WERI-Rb-1 (cell line): ENCODE data around the gene FOXO6.

Experiments used
- DNase-seq: peaks from one replicate; pipeline ENCODE4 v3.0.0-alpha.2; 2020
- H3K27ac ChIP-seq: fragments of 250-450 bp; sonication (Bioruptor Pico); 2 replicates; pipeline ENCODE4 v1.5.1; 2020; ENCODE audit warnings: mild to moderate bottlenecking, moderate library complexity
- H3K27me3 ChIP-seq: fragments of 250-450 bp; sonication (Bioruptor Pico); 2 replicates; pipeline ENCODE4 v1.5.1; 2021; ENCODE audit warnings: mild to moderate bottlenecking, low read depth, moderate library complexity; ENCODE audit not compliant: insufficient read depth, severe bottlenecking
- H3K36me3 ChIP-seq: fragments of 250-450 bp; sonication (Bioruptor Pico); 2 replicates; pipeline ENCODE4 v1.5.1; 2020; ENCODE audit warnings: mild to moderate bottlenecking, moderate library complexity
- H3K4me3 ChIP-seq: 2 replicates; pipeline ENCODE4 v1.5.1; 2011; ENCODE audit warnings: low read depth, mild to moderate bottlenecking, control low read depth, low read length
- H3K9me3 ChIP-seq: fragments of 250-450 bp; sonication (Bioruptor Pico); 2 replicates; pipeline ENCODE4 v1.5.1; 2021; ENCODE audit warnings: mild to moderate bottlenecking, moderate library complexity; ENCODE audit not compliant: severe bottlenecking
- TF ChIP-seq, protein P1 (sequence below): IDR thresholded peaks from 2 replicates; pipeline ENCODE4 v1.5.1; 2011; ENCODE audit warnings: low read depth, mild to moderate bottlenecking, control low read depth, inconsistent platforms, low read length

FOXO6 gene

DNA sequence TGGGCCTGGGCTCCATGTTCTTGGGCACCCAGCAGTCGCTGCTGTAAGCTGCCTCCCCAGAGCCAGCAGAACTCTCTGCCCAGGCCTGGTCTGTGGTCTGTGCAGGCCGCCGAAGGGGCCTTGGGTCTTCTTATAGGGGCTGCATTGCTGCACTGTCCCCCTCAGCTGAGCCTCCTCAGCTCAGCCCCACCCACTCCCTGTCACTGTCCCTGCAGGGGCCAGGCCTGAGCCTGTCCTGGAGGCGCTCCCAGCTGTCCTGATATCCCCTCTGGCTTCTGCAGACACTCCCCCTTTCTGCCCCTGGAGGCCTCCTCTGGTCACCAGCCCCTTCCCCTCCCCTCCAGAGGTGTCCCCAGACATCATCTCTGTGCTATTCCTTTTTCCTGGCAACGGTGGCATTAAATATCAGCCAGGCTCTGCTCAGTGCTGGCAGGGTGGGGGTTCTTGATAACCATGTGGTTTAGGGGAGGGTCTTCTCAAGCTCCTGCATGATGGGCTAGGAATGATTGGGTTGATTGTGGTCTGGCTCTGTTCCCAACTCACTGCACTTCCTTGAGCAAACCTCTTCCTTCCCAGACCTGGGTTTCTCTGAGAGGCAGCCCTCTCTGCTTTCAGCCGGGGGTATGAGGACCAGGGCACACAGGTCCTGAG, 3.7 kb upstream of the FOXO6 start:
- Histone ChIP-seq H3K4me3 (no peak overlapping the region), H3K36me3 (peaks cover under 1% of the 10 kb centered on the region; the same call in 1 of the 2 replicates), H3K27me3 (no peaks in the 10 kb centered on the region), H3K27ac (peak overlapping the region; percentile 55), H3K9me3 (no peaks in the 10 kb centered on the region)
- TF ChIP-seq, protein P1, sequence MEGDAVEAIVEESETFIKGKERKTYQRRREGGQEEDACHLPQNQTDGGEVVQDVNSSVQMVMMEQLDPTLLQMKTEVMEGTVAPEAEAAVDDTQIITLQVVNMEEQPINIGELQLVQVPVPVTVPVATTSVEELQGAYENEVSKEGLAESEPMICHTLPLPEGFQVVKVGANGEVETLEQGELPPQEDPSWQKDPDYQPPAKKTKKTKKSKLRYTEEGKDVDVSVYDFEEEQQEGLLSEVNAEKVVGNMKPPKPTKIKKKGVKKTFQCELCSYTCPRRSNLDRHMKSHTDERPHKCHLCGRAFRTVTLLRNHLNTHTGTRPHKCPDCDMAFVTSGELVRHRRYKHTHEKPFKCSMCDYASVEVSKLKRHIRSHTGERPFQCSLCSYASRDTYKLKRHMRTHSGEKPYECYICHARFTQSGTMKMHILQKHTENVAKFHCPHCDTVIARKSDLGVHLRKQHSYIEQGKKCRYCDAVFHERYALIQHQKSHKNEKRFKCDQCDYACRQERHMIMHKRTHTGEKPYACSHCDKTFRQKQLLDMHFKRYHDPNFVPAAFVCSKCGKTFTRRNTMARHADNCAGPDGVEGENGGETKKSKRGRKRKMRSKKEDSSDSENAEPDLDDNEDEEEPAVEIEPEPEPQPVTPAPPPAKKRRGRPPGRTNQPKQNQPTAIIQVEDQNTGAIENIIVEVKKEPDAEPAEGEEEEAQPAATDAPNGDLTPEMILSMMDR, result no peak
- DNase-seq, result peak; percentile 85

DNA sequence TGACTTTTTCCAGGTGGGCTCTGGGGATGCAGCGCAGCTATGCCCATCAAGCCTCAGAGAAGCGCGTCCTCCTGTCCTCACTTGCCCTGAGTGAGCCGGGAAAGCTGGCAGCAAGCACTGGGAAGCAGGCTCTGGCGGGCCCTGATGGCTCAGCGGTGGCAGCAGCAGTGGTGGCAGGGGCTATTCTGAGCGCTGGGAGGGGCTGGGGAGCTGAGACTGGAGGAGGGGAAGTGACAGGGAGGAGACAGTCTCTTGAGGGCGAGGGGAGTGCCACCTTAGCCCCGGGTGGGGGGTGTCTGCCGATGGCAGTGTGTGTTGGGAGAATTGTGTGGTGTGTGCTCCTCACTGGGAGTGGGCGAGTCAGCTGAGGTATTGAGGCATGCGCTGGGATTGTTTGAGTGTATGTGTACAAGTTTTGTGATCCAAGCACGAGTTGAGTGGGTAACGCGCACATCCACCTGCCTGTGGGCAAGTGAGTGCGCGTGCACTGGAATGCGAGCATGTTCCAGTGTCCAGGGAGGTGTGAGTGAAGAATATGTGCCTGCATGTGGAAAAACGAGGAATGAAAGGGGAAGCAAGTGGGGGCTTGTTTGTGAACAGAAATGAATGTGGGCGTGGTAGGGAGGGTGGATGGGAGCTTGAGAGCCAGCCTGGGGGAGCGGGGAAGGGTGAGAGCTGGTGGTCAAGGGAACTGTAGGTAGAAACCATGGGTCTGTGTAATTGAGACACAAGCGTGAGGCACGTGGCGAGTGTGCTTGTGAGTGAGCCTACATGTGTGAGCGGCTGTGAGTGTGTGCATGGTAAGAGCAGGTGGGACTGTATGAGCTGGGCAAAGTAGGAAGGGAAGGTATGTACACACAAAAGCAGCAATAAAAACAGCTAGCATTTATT, 2.9 kb upstream of the FOXO6 start:
- H3K36me3 ChIP-seq, result peaks cover 8% of the 10 kb centered on the region
- H3K4me3 ChIP-seq, result no peak overlapping the region
- no peaks in the 10 kb centered on the region for H3K9me3 ChIP-seq
- TF ChIP-seq, protein P1, result no peak
- H3K27ac ChIP-seq, result peak overlapping the region; percentile 55
- H3K27me3 ChIP-seq, result no peaks in the 10 kb centered on the region
- DNase-seq, result peak; percentile 53

DNA sequence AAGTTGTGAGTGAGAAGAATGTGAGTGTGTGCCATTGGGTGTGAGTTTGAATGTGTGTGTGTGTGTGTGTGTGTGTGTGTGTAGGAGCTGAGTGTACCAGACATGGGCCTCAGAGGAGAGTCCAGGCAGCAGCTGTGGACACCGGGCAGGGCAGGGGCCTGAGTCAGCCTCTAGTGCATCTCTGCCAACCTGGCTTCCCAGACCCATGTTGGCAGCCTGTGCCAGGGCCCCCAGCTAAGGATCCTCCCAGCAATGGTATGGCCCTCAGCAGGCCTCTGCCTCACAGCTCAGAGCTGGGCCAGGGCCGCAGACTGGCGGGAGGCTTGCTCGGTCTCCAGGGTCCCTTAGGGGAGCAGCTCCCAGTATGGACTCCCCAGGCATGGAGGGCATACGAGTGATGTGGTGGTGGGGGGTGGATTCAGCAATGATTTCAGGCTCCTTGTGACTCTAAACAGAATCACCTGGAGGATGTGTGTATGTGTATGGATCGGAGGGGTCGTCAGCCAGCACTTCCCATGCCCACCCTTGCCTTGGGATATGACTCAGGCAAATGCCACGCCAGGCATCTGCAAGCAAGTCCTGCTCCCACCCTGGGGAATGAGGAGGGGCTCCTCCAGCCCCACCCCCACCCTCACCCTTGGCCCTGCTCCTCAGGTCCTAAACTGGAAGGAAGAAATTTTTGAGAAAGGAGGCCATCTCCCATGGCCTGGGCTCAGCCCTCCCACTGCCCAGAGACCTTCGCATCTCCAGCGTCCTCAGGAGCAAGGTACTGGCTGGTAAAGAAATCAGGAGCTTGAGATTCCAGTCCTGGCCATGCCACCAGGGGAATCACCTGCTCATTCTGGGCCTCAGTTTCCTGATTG, 1.8 kb upstream of the FOXO6 start:
- Histone ChIP-seq H3K27ac (no peak overlapping the region), H3K4me3 (no peak overlapping the region), H3K9me3 (no peaks in the 10 kb centered on the region), H3K36me3 (peaks cover 17% of the 10 kb centered on the region), H3K27me3 (no peaks in the 10 kb centered on the region)
- no peak for DNase-seq
- TF ChIP-seq, protein P1, result no peak

DNA sequence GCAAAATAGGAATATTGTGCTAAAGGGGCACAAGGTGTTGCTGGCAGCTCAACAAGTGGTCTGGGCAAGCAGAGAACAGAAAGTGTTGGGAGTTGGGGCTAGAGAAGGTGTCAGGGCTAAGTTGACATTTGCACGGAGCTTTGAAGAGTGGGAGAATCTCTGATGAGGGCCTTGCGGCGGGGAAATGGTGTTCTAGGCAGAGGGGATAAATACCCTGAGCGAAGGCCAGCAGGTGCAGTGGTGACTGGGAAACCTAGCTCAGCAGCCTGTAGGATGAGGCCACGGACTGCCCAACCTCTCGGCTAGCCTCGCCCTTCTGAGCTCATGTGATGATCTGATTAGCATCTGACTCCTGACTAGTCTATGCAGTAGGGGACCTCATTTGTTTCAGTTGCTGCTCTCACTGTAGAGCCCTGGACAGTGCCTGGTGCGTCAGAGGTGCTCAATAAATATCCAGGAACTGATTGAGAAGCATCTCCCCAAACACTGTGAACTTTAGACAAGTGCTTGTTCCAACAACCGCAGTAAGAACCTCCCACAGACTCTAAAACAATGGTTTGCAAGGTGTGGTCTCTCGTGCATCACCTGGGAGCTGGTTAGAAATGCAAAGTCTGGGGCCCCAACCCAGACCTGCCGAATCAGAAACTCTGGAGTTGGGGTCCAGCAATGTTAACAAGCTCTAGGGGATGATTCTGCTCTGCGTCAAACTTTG, 1.0 kb upstream of the FOXO6 start:
- H3K27me3 ChIP-seq, result no peaks in the 10 kb centered on the region
- DNase-seq, result peak; percentile 81
- TF ChIP-seq, protein P1, result no peak

DNA sequence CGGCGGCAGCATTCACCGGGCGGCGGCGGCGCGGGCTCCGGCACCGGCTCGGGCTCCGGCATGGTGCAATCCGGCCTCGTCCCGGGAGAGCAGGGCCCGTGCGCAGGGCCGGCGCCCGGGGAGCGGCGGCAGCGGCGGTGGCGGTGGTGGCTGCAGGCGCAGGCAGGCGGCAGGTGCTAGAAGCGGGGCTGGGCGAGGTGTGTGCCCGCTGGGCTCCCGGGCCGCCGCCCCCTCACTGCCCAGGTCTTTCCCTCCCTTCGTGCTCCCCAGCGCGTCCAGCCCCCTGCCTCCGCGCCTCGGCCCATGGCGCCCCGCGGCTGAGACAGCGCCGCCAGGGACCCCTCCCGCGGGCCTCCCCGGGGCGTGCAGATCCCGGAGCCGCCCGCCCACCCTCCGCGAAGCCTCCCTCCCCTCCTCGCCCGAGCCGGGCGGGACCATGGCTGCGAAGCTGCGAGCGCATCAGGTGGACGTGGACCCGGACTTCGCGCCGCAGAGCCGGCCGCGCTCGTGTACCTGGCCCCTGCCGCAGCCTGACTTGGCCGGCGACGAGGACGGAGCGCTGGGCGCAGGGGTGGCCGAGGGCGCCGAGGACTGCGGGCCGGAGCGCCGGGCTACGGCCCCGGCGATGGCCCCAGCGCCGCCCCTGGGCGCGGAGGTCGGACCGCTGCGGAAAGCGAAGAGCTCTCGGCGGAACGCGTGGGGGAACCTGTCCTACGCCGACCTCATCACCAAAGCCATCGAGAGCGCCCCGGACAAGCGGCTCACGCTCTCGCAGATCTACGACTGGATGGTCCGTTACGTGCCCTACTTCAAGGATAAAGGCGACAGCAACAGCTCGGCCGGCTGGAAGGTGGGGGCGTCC, 492 bp downstream of the FOXO6 start:
- TF ChIP-seq, protein P1, result no peak
- peaks cover 30% of the 10 kb centered on the region for H3K36me3 ChIP-seq
- no peak for DNase-seq
- peak overlapping the region; percentile 86 for H3K27ac ChIP-seq
- no peaks in the 10 kb centered on the region for H3K9me3 ChIP-seq
- H3K4me3 ChIP-seq, result peak overlapping the region; percentile 73
- no peaks in the 10 kb centered on the region for H3K27me3 ChIP-seq

More for the DNA sequence above, 1.0 kb upstream of the FOXO6 start:
- Histone ChIP-seq H3K27ac (peak overlapping the region; percentile 37), H3K9me3 (no peaks in the 10 kb centered on the region), H3K4me3 (peak overlapping the region; percentile 30), H3K36me3 (peaks cover 25% of the 10 kb centered on the region)
